ENCODE data around the gene HAND1. TPM values are rescaled to one million over a fixed set of nuclear protein-coding genes. Genes with fewer than 3 reads are reported as not detected.

HAND1 gene
- not detected for polyA plus RNA-seq (2013, experiment 1 of 2)
- not detected for polyA plus RNA-seq (2013, experiment 2 of 2)

DNA sequence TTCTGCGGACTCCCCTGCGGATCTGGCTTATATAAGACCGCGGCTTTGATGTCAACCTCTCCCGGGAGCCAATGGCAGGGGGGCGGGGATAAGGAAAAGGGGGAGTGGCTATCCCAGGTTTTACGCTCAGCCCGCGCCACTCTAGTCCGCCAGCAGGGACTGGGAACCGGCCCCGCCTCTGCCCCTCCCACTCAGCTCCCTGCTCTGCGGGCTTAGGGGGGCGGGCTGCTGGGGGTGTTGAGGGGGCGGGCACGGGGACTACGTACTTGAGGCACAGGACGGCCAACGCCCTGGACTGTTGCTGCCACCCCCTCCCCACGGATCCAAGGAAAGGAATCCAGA is at the start of gene HAND1:
Gene HAND1, minus strand, starts transcription at position 4 of the 342 bp plus-strand sequence. CDS start 219 bp downstream, outside the sequence.
- peak within 1 kb of the TSS in 1 of 2 donors; percentile 50 for H3K4me3 ChIP-seq (ENCODE audit: low read length in 2 of 2)
- H2AFZ ChIP-seq (ENCODE audit: low read length), result peak within 1 kb of the TSS; percentile 79
- peak; percentile 80 for DNase-seq (ENCODE audit: low spot score)
- peak within 1 kb of the TSS; percentile 76 for H3K4me2 ChIP-seq (ENCODE audit: insufficient read depth, low read length, poor library complexity, severe bottlenecking)
- H3K9ac ChIP-seq (ENCODE audit: low read depth, low read length, poor library complexity), result peak within 1 kb of the TSS; percentile 73
- H4K91ac ChIP-seq (ENCODE audit: low read depth, low read length, poor library complexity), result no peak within 1 kb of the TSS
- no peak within 1 kb of the TSS for H2BK5ac ChIP-seq (ENCODE audit: low read length)
- no peak within 1 kb of the TSS for H4K8ac ChIP-seq (ENCODE audit: low read depth, low read length)
- H2BK120ac ChIP-seq (ENCODE audit: low read depth, low read length), result no peak within 1 kb of the TSS
- peaks cover 8% of the 10 kb centered on the region in 2 donors for H3K4me1 ChIP-seq (ENCODE audit: control insufficient read depth in 2 of 2, insufficient read depth in 1 of 2, low read depth in 1 of 2, low read length in 2 of 2)
- peak within 1 kb of the TSS; percentile 38 for H2BK15ac ChIP-seq (ENCODE audit: low read length)
- no peaks in the 10 kb centered on the region for H3K9me3 ChIP-seq (replicated peaks in 1 of 2; ENCODE audit: control insufficient read depth in 2 of 2, insufficient read depth in 1 of 2, low read depth in 1 of 2, low read length in 2 of 2)
- H2AK5ac ChIP-seq (ENCODE audit: low read depth, low read length), result peak within 1 kb of the TSS; percentile 36
- no peak within 1 kb of the TSS for H2BK12ac ChIP-seq (ENCODE audit: low read length)
- no peak within 1 kb of the TSS for H3K14ac ChIP-seq (ENCODE audit: low read length)
- H3K4ac ChIP-seq (ENCODE audit: low read length), result no peak within 1 kb of the TSS
- no peaks in the 10 kb centered on the region for H3K36me3 ChIP-seq (replicated peaks in 1 of 2; ENCODE audit: control insufficient read depth in 2 of 2, insufficient read depth in 2 of 2, low read length in 2 of 2)
- H3K27ac ChIP-seq (replicated peaks; ENCODE audit: low read length), result no peak within 1 kb of the TSS
- H3K27me3 ChIP-seq (ENCODE audit: control insufficient read depth in 3 of 3, insufficient read depth in 3 of 3, low read depth in 1 of 3, low read length in 3 of 3), result peaks cover 85 to 100% (median 99%) of the 10 kb centered on the region in 3 experiments
- peak within 1 kb of the TSS; percentile 46 for H3K18ac ChIP-seq (ENCODE audit: low read length)
- peak within 1 kb of the TSS; percentile 62 for H3K23ac ChIP-seq (ENCODE audit: low read depth, low read length, poor library complexity)
- H3K79me1 ChIP-seq (ENCODE audit: low read depth, low read length), result no peaks in the 10 kb centered on the region
- WGBS, 2 donors (ENCODE audit: extremely low coverage in 2 of 2, insufficient read length in 2 of 2, insufficient replicate concordance in 1 of 2), result no CpG with 5 or more reads among the region's 20 CpGs

DNA sequence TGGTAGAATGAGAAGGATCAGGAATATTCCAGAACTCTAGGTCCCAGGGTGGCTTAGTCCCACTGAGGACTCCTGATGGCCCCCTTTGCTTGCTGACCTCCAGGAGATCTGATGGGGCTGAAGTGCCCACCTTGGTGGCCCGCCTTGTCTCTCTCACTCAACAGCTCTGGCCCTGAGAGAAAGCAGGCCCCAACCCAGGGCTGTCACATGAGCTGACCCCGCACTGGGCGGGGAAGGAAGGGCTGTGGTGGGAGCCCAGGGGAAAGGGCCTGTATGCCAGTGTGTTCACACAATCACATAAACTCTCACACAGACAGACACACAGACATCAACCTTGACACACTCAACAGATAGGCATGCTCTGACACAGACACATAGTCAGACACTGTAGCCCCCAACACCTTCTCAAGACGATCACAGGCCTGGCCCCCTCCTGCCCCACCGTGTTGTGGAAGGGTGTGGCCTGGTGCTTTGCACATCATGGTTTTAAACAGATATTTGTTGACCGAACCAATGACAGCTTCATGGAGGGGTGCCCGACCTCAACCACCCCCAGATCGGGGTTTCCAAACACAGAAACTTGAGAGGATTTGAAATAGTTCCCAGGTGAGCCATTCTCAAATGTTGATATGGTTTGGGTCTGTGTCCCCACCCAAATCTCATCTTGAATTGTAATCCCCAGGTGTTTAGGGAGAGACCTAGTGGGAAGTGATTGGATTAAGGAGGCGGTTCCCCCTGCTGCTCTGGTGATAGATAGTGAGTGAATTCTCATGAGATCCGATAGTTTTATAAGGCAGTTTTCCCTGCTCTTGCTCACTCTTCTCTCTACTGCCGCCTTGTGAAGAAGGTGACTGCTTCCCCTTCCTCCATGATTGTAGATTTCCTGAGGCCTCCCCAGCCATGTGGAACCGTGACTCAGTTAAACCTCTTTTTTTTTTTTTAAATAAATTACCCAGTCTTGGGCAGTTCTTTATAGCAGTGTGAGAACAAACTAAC is 48.5 kb upstream of the HAND1 start:
- H3K36me3 ChIP-seq (replicated peaks in 1 of 2; ENCODE audit: control insufficient read depth in 2 of 2, insufficient read depth in 2 of 2, low read length in 2 of 2), result no peaks in the 10 kb centered on the region
- H3K9me3 ChIP-seq (replicated peaks in 1 of 2; ENCODE audit: control insufficient read depth in 2 of 2, insufficient read depth in 1 of 2, low read depth in 1 of 2, low read length in 2 of 2), result no peaks in the 10 kb centered on the region
- no peak overlapping the region for H4K91ac ChIP-seq (ENCODE audit: low read depth, low read length, poor library complexity)
- no peak overlapping the region for H2BK12ac ChIP-seq (ENCODE audit: low read length)
- no peak for DNase-seq (ENCODE audit: low spot score)
- H3K9ac ChIP-seq (ENCODE audit: low read depth, low read length, poor library complexity), result no peak overlapping the region
- H3K27ac ChIP-seq (replicated peaks; ENCODE audit: low read length), result no peak overlapping the region
- H3K23ac ChIP-seq (ENCODE audit: low read depth, low read length, poor library complexity), result no peak overlapping the region
- H2BK5ac ChIP-seq (ENCODE audit: low read length), result no peak overlapping the region
- no peak overlapping the region for H2BK15ac ChIP-seq (ENCODE audit: low read length)
- peak overlapping the region; percentile 24 for H3K4ac ChIP-seq (ENCODE audit: low read length)
- H3K18ac ChIP-seq (ENCODE audit: low read length), result peak overlapping the region; percentile 69
- H2AFZ ChIP-seq (ENCODE audit: low read length), result no peak overlapping the region
- H4K8ac ChIP-seq (ENCODE audit: low read depth, low read length), result no peak overlapping the region
- H3K79me1 ChIP-seq (ENCODE audit: low read depth, low read length), result no peaks in the 10 kb centered on the region
- peaks cover 0 to 21% (median 0%) of the 10 kb centered on the region in 3 experiments for H3K27me3 ChIP-seq (ENCODE audit: control insufficient read depth in 3 of 3, insufficient read depth in 3 of 3, low read depth in 1 of 3, low read length in 3 of 3)
- H3K4me3 ChIP-seq (ENCODE audit: low read length in 2 of 2), result no peak overlapping the region
- no peak overlapping the region for H3K4me2 ChIP-seq (ENCODE audit: insufficient read depth, low read length, poor library complexity, severe bottlenecking)
- peaks cover 0 to 5% of the 10 kb centered on the region in 2 donors for H3K4me1 ChIP-seq (ENCODE audit: control insufficient read depth in 2 of 2, insufficient read depth in 1 of 2, low read depth in 1 of 2, low read length in 2 of 2)
- H3K14ac ChIP-seq (ENCODE audit: low read length), result no peak overlapping the region
- no peak overlapping the region for H2AK5ac ChIP-seq (ENCODE audit: low read depth, low read length)
- H2BK120ac ChIP-seq (ENCODE audit: low read depth, low read length), result peak overlapping the region; percentile 77
- WGBS, 2 donors (ENCODE audit: extremely low coverage in 2 of 2, insufficient read length in 2 of 2, insufficient replicate concordance in 1 of 2), result no CpG with 5 or more reads among the region's 12 CpGs

DNA sequence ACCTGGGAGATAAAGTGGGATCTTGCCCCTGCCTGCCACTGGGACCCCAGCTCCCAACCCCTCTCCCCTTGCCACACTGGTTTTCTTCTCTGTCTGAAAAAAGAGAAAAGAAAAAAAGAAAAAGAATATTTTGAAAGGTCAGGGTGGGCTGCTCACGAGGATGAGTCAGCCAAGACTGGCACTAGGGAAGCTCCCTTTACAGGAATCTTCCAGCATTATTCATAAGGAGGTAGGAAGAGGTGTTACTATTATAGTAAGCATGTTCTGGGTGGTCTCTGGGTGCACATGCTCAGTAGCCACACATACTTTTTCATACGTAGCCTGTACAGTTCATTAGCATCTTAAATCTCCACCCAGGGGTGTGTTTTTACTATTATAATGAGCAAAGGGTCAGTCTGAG is 46.8 kb upstream of the HAND1 start:
- Histone ChIP-seq H3K27ac (replicated peaks; ENCODE audit: low read length) (no peak overlapping the region), H3K79me1 (ENCODE audit: low read depth, low read length) (no peaks in the 10 kb centered on the region), H2AFZ (ENCODE audit: low read length) (no peak overlapping the region), H3K36me3 (replicated peaks in 1 of 2; ENCODE audit: control insufficient read depth in 2 of 2, insufficient read depth in 2 of 2, low read length in 2 of 2) (no peaks in the 10 kb centered on the region), H3K4me1 (ENCODE audit: control insufficient read depth in 2 of 2, insufficient read depth in 1 of 2, low read depth in 1 of 2, low read length in 2 of 2) (peaks cover 0 to 8% of the 10 kb centered on the region in 2 donors), H3K9me3 (replicated peaks in 1 of 2; ENCODE audit: control insufficient read depth in 2 of 2, insufficient read depth in 1 of 2, low read depth in 1 of 2, low read length in 2 of 2) (no peaks in the 10 kb centered on the region), H2BK120ac (ENCODE audit: low read depth, low read length) (no peak overlapping the region), H4K91ac (ENCODE audit: low read depth, low read length, poor library complexity) (no peak overlapping the region), H3K18ac (ENCODE audit: low read length) (no peak overlapping the region), H3K14ac (ENCODE audit: low read length) (no peak overlapping the region), H3K4ac (ENCODE audit: low read length) (no peak overlapping the region), H2BK12ac (ENCODE audit: low read length) (no peak overlapping the region), H4K8ac (ENCODE audit: low read depth, low read length) (no peak overlapping the region), H3K27me3 (ENCODE audit: control insufficient read depth in 3 of 3, insufficient read depth in 3 of 3, low read depth in 1 of 3, low read length in 3 of 3) (peaks cover 0 to 35% (median 0%) of the 10 kb centered on the region in 3 experiments), H3K23ac (ENCODE audit: low read depth, low read length, poor library complexity) (no peak overlapping the region), H3K9ac (ENCODE audit: low read depth, low read length, poor library complexity) (no peak overlapping the region), H3K4me3 (ENCODE audit: low read length in 2 of 2) (no peak overlapping the region), H3K4me2 (ENCODE audit: insufficient read depth, low read length, poor library complexity, severe bottlenecking) (no peak overlapping the region), H2BK5ac (ENCODE audit: low read length) (no peak overlapping the region), H2AK5ac (ENCODE audit: low read depth, low read length) (no peak overlapping the region), H2BK15ac (ENCODE audit: low read length) (no peak overlapping the region)
- no peak for DNase-seq (ENCODE audit: low spot score)
- no CpG with 5 or more reads among the region's 2 CpGs for WGBS, 2 donors (ENCODE audit: extremely low coverage in 2 of 2, insufficient read length in 2 of 2, insufficient replicate concordance in 1 of 2)

DNA sequence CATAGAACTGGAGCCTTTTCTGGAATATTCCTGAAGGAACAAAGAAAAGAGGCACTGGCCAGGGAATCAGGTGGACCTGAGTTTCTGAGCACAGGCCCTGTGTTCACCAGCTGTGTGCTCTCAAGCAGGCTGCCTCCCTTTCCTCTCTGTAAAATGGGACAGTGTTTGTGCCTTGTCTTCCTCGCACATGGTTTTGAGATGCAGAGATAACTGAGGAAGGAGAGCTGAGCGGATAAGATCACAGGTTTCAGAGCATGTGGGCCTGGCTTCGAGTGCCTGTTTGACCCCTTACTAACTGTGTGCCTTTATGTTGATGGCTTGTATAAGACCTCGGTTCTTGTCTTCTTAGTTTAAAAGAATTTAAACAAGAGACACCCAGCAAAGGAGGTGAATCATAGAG is 46.2 kb upstream of the HAND1 start:
- Histone ChIP-seq H3K23ac (ENCODE audit: low read depth, low read length, poor library complexity) (no peak overlapping the region), H3K4me2 (ENCODE audit: insufficient read depth, low read length, poor library complexity, severe bottlenecking) (no peak overlapping the region), H2AFZ (ENCODE audit: low read length) (no peak overlapping the region), H4K8ac (ENCODE audit: low read depth, low read length) (no peak overlapping the region), H3K27ac (replicated peaks; ENCODE audit: low read length) (no peak overlapping the region), H3K36me3 (replicated peaks in 1 of 2; ENCODE audit: control insufficient read depth in 2 of 2, insufficient read depth in 2 of 2, low read length in 2 of 2) (no peaks in the 10 kb centered on the region), H2BK120ac (ENCODE audit: low read depth, low read length) (no peak overlapping the region), H3K9ac (ENCODE audit: low read depth, low read length, poor library complexity) (no peak overlapping the region), H3K4me3 (ENCODE audit: low read length in 2 of 2) (no peak overlapping the region), H2AK5ac (ENCODE audit: low read depth, low read length) (no peak overlapping the region), H2BK12ac (ENCODE audit: low read length) (no peak overlapping the region), H2BK15ac (ENCODE audit: low read length) (no peak overlapping the region), H3K14ac (ENCODE audit: low read length) (no peak overlapping the region), H4K91ac (ENCODE audit: low read depth, low read length, poor library complexity) (no peak overlapping the region), H3K9me3 (replicated peaks in 1 of 2; ENCODE audit: control insufficient read depth in 2 of 2, insufficient read depth in 1 of 2, low read depth in 1 of 2, low read length in 2 of 2) (no peaks in the 10 kb centered on the region), H3K4ac (ENCODE audit: low read length) (no peak overlapping the region), H3K79me1 (ENCODE audit: low read depth, low read length) (no peaks in the 10 kb centered on the region), H3K27me3 (ENCODE audit: control insufficient read depth in 3 of 3, insufficient read depth in 3 of 3, low read depth in 1 of 3, low read length in 3 of 3) (peaks cover 0 to 42% (median 2%) of the 10 kb centered on the region in 3 experiments), H3K18ac (ENCODE audit: low read length) (no peak overlapping the region), H2BK5ac (ENCODE audit: low read length) (no peak overlapping the region), H3K4me1 (ENCODE audit: control insufficient read depth in 2 of 2, insufficient read depth in 1 of 2, low read depth in 1 of 2, low read length in 2 of 2) (peaks cover 0 to 8% of the 10 kb centered on the region in 2 donors)
- DNase-seq (ENCODE audit: low spot score), result no peak
- WGBS, 2 donors (ENCODE audit: extremely low coverage in 2 of 2, insufficient read length in 2 of 2, insufficient replicate concordance in 1 of 2), result no CpG with 5 or more reads among the region's 4 CpGs

Data from neuronal stem cell (in vitro differentiated cells).